Skeletal muscle satellite cell (primary cell): ENCODE data around the gene AMBN.

Experiments used
- H3K27me3 ChIP-seq: 2 replicates; pipeline ENCODE4 v1.7.0; 2013; ENCODE audit warnings: low read length; ENCODE audit not compliant: control insufficient read depth, insufficient read depth
- H3K36me3 ChIP-seq: 2 replicates; pipeline ENCODE4 v1.7.0; 2013; ENCODE audit warnings: mild to moderate bottlenecking, control low read depth, low read length; ENCODE audit not compliant: insufficient read depth
- H3K4me1 ChIP-seq: 2 replicates; pipeline ENCODE4 v1.7.0; 2013; ENCODE audit warnings: low read length; ENCODE audit not compliant: control insufficient read depth, insufficient read depth
- H3K4me2 ChIP-seq: 2 replicates; pipeline ENCODE4 v1.7.0; 2013; ENCODE audit warnings: mild to moderate bottlenecking, low read length
- H3K4me3 ChIP-seq: 2 replicates; pipeline ENCODE4 v1.7.0; 2013; ENCODE audit warnings: low read length
- H3K9ac ChIP-seq: 2 replicates; pipeline ENCODE4 v1.7.0; 2013; ENCODE audit warnings: mild to moderate bottlenecking, low read depth, low read length, moderate library complexity
- H3K9me3 ChIP-seq: replicated peaks from 2 replicates; pipeline ENCODE4 v1.7.0; 2013; ENCODE audit warnings: mild to moderate bottlenecking, control low read depth, low read length

AMBN gene

GRCh38 chr4:70613306-70614183 is 21.5 kb downstream of the AMBN start:
- no peak overlapping the region for H3K9ac ChIP-seq
- H3K9me3 ChIP-seq = no peaks in the 10 kb centered on the region
- H3K4me1 ChIP-seq = no peaks in the 10 kb centered on the region
- no peak overlapping the region for H3K4me2 ChIP-seq
- no peak overlapping the region for H3K4me3 ChIP-seq
- H3K36me3 ChIP-seq = no peaks in the 10 kb centered on the region
- peaks cover 30% of the 10 kb centered on the region for H3K27me3 ChIP-seq

- H3K4me2 ChIP-seq = no peak overlapping the region
- H3K9ac ChIP-seq = no peak overlapping the region
- H3K4me3 ChIP-seq = no peak overlapping the region
- no peaks in the 10 kb centered on the region for H3K9me3 ChIP-seq
- no peaks in the 10 kb centered on the region for H3K36me3 ChIP-seq
- H3K27me3 ChIP-seq = peaks cover 31% of the 10 kb centered on the region
- no peaks in the 10 kb centered on the region for H3K4me1 ChIP-seq
These were observed 22.1 kb downstream of the AMBN start for GRCh38 chr4:70614184-70614555.

GRCh38 chr4:70619288-70619687 is 27.2 kb downstream of the AMBN start:
- Histone ChIP-seq H3K27me3 (peaks cover 15% of the 10 kb centered on the region), H3K4me3 (no peak overlapping the region), H3K9me3 (no peaks in the 10 kb centered on the region), H3K9ac (no peak overlapping the region), H3K36me3 (no peaks in the 10 kb centered on the region), H3K4me2 (no peak overlapping the region), H3K4me1 (no peaks in the 10 kb centered on the region)

- Histone ChIP-seq H3K27me3 (peaks cover 12% of the 10 kb centered on the region), H3K9ac (no peak overlapping the region), H3K36me3 (no peaks in the 10 kb centered on the region), H3K4me1 (no peaks in the 10 kb centered on the region), H3K9me3 (no peaks in the 10 kb centered on the region), H3K4me2 (no peak overlapping the region), H3K4me3 (no peak overlapping the region)
These were observed 27.7 kb downstream of the AMBN start for GRCh38 chr4:70619778-70620177.

- H3K4me2 ChIP-seq = no peak overlapping the region
- no peaks in the 10 kb centered on the region for H3K36me3 ChIP-seq
- no peaks in the 10 kb centered on the region for H3K9me3 ChIP-seq
- no peaks in the 10 kb centered on the region for H3K4me1 ChIP-seq
- H3K4me3 ChIP-seq = no peak overlapping the region
- H3K27me3 ChIP-seq = peaks cover 3% of the 10 kb centered on the region
- no peak overlapping the region for H3K9ac ChIP-seq
These were observed 31.3 kb downstream of the AMBN start for GRCh38 chr4:70623323-70623722.

- Histone ChIP-seq H3K36me3 (no peaks in the 10 kb centered on the region), H3K4me3 (no peak overlapping the region), H3K9ac (no peak overlapping the region), H3K4me2 (no peak overlapping the region), H3K9me3 (no peaks in the 10 kb centered on the region), H3K27me3 (no peaks in the 10 kb centered on the region), H3K4me1 (no peaks in the 10 kb centered on the region)
These were observed 32.3 kb downstream of the AMBN start for GRCh38 chr4:70624226-70624793.

- no peaks in the 10 kb centered on the region for H3K27me3 ChIP-seq
- H3K4me3 ChIP-seq = no peak overlapping the region
- no peak overlapping the region for H3K9ac ChIP-seq
- no peaks in the 10 kb centered on the region for H3K9me3 ChIP-seq
- H3K36me3 ChIP-seq = no peaks in the 10 kb centered on the region
- no peak overlapping the region for H3K4me2 ChIP-seq
- peaks cover 11% of the 10 kb centered on the region for H3K4me1 ChIP-seq
These were observed 35.6 kb downstream of the AMBN start for GRCh38 chr4:70627620-70628019.

- no peaks in the 10 kb centered on the region for H3K9me3 ChIP-seq
- no peaks in the 10 kb centered on the region for H3K27me3 ChIP-seq
- H3K36me3 ChIP-seq = no peaks in the 10 kb centered on the region
- H3K4me3 ChIP-seq = no peak within 1 kb of the TSS
- peaks cover 11% of the 10 kb centered on the region for H3K4me1 ChIP-seq
- no peak within 1 kb of the TSS for H3K9ac ChIP-seq
- no peak within 1 kb of the TSS for H3K4me2 ChIP-seq
These were observed 36.4 kb downstream of the AMBN start, which contains the start of gene ENAM for GRCh38 chr4:70628444-70628843. Gene ENAM, plus strand, starts transcription at chr4:70628744. Its CDS starts 757 bp downstream, at chr4:70629501.

- no peaks in the 10 kb centered on the region for H3K27me3 ChIP-seq
- no peaks in the 10 kb centered on the region for H3K9me3 ChIP-seq
- no peak overlapping the region for H3K4me3 ChIP-seq
- H3K9ac ChIP-seq = no peak overlapping the region
- peaks cover 11% of the 10 kb centered on the region for H3K4me1 ChIP-seq
- H3K4me2 ChIP-seq = no peak overlapping the region
- H3K36me3 ChIP-seq = no peaks in the 10 kb centered on the region
These were observed 37.5 kb downstream of the AMBN start for GRCh38 chr4:70629469-70630090.

- H3K4me2 ChIP-seq = no peak overlapping the region
- H3K4me1 ChIP-seq = peaks cover 11% of the 10 kb centered on the region
- H3K9ac ChIP-seq = no peak overlapping the region
- no peaks in the 10 kb centered on the region for H3K9me3 ChIP-seq
- H3K4me3 ChIP-seq = no peak overlapping the region
- no peaks in the 10 kb centered on the region for H3K27me3 ChIP-seq
- no peaks in the 10 kb centered on the region for H3K36me3 ChIP-seq
These were observed 38.1 kb downstream of the AMBN start for GRCh38 chr4:70630162-70630561.

- Histone ChIP-seq H3K36me3 (no peaks in the 10 kb centered on the region), H3K4me2 (no peak overlapping the region), H3K27me3 (no peaks in the 10 kb centered on the region), H3K4me1 (peaks cover 11% of the 10 kb centered on the region), H3K9me3 (no peaks in the 10 kb centered on the region), H3K4me3 (no peak overlapping the region), H3K9ac (no peak overlapping the region)
These were observed 40.0 kb downstream of the AMBN start for GRCh38 chr4:70632028-70632427.
